GM12874 (cell line): ENCODE results near the gene LIPM.

ENCODE experiments used
- CTCF ChIP-seq: IDR thresholded peaks from 2 replicates; pipeline ENCODE4 v1.5.1; 2011; ENCODE audit warnings: low read depth, mild to moderate bottlenecking, control low read depth, low read length, moderate library complexity; ENCODE audit not compliant: insufficient read depth

Gene LIPM

DNA sequence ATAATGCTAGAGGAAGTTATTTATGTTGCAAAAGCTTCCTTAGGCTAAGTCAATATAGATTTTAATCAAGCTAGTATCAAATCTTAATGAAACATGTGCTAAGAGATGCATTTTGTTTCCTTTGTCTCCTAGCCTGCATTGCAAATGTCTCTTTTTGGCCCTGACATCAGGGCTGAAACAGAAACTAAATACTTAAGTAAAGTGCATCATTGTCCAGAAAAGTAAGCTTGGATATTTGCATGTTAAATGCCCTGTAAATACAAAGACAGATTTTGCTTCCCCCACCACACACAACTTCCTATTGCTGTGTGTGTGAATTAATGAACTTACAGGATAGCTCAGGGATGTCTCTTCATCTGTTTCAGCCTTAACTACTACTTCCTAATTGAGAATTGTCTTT is 67.6 kb downstream of the LIPM start:
- TF ChIP-seq CTCF: no peak
